SKM-1 treated with dmso at 0.1 percent for 144 hours (cell line): Measurements from ENCODE around the gene AGBL1.
"Not testable (repeated sequence)": the region's sequence is repeated elsewhere in the genome, so short reads cannot be mapped to it uniquely, and the experiment has no call there.

Experiments
- DNase-seq: peaks from one replicate; lab custom pipeline; 2025; ENCODE audit not compliant: unreplicated experiment; lab: John Stamatoyannopoulos, UW

The AGBL1 gene

DNA sequence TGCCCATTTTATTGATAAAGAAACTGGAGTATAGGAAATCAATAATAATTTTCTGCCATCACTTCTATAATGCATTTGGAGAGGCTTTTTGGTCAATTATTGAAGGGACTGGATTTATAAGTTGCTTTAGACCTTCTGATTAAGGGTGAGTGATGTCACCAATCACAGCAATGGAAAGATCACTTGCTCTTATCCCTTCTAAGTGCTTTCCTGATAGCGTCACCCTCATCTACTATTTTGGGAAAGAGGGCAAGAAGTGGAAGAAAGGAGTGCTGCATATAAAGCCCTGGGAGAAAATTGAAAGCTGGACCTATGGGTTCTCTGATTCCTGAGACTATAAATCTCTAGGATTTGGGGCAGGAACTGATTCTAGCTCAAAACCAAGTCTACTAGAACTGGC, 771.3 kb downstream of the AGBL1 start:
- DNase-seq: no peak

DNA sequence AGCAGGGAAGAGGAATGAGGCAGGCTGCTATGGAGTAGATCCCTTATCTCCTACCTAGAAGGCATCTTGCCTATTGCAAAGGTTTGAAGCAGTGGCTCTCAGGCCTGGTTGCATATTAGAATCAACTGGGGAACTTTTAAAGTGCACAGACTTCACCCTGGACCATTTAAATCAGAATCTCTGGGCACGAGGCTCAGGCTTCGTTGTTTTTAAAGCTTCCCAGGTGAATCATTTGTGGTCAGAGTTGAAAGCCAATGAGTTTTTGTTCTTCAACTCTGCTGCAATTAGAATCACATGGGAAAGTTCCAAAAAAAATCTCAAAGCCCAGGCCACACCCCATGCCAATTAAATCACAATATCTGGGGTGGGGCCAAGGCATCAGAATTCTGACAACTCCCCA, 773.1 kb downstream of the AGBL1 start:
- no peak for DNase-seq

DNA sequence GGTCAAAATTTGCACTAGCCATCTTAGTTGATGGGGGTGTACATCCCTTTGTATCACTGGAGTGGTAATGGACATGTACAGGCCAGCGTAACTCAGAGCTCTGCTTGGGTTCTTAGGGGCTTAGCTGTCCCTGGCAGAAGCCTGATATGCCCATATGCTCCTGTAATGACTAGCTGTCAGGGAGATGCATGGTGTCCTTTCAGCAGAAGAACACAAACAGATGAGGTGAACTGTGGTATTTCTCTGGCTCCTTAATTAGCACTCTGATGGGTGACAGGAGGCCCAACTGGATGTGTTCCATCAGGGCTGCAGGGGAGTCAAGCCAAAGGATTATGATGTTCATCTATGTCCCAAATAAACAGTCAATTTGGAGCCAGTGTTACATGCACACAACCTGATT, 774.5 kb downstream of the AGBL1 start:
- no peak for DNase-seq

DNA sequence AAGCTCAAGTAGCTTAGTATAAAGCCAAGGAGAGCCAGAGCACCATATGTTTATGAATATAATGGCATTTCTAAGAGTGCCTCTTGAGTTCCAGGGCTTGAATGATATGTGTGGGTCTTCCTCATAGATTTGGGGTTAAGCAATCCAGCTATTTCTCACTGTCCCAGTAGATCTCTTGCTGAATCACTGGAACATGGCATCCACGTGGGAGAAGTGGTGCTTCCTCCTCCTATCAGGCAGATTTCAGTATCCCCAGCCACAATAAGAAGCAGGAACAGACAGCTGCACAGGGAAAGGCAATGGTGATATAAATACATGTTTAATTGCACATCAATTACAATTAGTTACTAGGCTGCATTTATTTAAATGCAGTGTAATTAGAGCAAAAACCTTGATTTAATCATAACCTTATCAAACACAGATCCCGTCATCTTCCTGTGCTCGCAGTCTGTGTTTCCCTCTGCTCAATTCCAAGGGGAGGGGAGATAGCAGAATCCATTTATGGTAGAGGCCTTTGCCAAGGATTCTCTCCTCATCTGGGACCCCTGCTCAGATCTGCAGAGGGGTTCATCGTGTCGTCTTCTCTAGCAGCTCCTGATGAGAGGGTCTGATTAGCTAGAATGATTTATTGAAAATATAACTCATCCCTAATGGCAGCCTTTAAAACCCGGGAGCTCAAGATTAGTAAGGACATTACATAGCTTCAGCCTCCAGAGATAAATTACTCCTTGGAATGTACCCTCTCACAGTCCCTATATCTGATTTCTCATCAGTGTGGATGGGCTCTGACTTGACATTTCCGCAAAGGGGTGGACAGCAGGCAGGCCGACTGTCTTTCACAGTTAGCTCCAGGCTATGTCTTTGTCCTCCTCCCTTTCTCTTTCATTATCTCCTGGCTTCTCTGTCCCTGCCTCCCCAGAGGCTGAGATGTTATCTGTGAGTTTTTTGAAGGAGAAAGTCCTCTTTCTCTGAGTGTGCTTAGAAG, 775.9 kb downstream of the AGBL1 start:
- no peak for DNase-seq

DNA sequence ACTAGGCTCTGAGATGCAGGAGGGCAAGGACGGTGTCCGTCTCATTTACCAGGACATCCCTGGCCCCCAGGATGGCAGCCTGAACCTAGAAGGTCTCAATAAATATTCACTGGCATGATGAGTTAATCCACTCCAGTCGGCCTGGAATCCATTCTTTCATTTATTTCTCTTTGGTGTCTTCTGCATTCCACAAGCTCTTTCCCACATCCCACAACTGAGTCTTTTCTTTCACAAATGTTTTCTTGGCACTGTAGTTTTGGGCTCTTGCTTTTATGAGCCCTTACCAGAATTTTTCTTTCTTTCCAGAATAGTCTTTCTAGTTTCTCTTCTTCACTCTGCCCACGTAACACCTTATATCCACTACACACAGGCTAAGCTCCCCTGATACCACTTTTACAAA, 778.0 kb downstream of the AGBL1 start:
- DNase-seq: no peak

DNA sequence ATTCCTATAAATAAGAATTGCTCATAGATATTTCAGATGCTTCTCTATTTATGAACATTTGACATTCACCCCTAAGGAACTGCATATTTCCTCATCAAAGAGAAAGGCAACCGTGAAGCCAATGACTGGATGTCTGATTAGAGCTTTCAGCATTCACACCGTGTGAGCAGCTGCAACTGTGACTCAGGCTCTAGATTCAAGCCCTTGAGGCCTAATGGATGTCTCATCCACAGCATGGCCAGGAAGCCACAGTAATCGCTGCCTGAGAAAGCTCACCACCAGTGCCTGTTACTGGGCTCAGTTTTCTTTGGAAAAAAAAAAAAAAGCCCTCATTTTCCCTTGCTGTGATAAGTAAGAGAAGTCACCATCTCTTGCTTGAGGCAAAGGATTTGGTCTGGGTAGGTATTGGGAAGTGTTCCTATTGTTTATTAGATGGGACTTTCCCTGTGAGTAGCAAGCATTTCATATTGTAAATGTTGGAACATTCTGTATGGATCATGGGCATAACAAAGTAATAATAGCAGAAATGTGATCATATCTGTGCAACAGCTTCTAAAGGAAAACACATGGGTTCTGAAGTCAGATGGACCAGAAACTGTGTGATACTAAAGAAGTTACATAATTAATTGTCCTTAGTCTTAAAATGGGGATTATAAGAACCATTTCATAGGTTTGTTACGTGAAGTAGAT, 783.7 kb downstream of the AGBL1 start:
- DNase-seq: no peak

DNA sequence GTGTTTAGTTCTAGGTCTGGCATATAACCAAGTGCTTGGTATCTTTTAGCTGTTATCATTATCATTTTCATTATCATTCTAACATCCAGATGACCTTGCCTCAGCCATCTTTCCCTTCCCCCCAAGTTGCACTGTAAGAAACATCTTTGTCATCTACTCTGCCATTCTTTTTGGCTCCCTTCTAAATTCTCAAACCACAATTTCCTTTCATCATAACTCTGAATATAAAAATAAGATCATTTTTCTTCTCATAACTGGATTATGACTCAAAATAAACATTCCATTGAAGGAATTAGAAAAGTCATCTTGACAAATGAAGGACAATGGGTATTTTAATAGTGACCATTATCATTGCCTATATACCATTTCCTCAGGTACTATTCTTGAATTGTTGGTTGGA, 786.2 kb downstream of the AGBL1 start:
- DNase-seq: no peak

DNA sequence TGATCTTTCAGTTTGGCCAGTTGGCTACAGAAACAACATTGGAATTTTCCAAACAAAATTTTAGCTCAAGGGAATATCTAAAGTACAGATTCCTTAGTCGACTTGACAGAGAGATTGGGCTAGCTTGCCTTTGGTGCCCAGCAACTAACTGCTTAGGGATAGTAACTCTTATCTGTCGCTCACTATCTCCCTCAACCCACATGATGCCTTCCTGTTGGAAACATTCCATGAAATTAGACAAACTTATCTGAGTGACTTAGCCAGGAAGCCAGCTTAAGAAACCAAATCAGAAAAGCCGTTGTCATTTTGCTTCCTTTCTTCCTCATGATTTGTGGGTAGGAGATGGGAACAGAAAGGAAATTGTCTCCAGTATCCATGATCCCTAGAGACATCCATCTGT, 791.2 kb downstream of the AGBL1 start:
- DNase-seq: no peak

DNA sequence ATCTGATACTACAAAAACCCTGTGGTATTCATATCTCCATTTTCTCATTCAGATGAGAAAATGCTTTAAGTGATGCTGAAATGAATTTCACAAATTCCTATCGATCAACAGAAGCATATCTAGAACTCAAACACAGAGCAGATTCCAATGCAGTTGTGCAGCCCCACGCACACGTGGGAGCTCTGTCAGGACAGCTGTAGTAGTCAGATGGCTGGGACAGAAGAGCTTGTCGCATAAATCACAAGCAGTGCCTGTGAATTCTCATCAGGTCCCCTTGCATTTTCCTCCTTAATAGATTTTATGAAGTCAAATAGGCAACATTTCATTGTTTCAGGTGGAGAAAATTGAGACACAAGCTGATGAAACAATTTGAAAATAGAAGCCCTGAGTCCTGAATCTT, 792.3 kb downstream of the AGBL1 start:
- no peak for DNase-seq

DNA sequence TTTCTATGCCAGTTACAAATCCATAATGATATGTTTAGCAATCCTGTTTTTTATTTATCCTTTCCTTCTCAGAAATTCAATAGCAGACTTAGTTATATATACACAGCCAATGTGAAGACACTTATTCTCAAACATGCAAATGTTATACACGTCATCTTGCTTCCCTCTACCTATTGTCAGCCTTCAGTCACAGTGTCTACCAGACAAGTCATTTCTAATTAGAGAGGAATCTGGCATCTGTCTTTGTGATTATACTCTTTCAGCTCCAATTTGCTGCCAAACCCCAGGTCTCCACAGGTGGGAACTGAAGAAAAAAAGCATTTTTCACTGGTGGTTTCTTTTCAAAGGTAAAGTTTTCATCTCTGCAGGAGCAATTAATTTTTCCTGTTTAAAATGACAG, 793.1 kb downstream of the AGBL1 start:
- DNase-seq: no peak

DNA sequence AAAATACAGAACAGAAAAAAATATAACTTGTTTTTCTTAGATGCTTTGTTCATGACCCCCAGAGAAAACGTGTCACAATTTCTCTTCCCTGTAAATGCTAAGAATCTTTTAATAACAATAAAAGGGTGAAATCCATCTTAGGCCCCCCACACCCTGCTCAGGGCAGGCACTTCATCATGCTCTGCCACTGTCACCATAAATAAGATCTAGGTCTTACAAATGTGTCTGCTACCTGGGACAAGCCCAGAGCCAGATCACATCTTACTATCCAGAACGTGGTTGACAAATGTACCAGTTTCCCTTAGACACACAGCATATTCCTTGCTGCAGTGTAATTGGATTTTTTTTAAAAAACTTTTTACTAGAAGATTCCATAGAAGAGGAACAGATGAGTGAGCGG, 795.4 kb downstream of the AGBL1 start:
- no peak for DNase-seq

DNA sequence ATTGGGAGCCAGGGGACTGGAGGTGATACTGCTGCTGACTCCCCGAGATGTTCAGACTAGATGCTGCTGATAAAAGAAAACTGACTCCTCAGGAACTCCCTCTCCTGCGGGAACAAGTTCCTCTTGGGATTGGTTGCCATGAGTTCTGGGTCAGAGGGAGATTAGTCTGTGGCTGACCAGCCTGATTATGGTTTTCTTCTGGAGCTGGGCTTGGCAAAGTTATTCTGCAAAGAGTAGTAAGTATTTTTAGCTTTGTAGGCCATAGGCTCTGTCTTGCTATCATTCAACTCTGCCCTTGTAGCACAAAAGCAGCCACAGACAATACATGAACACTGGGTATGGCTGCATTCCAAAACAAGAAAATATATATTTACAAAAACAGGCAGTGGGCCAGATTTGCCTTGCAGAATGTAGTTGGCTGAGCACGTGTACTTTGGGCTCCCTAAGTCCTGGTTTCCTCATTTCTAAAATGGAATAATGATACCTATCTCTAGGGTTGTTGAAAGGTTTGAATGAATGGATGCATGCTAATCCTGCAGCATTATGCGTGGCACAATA, 796.8 kb downstream of the AGBL1 start:
- no peak for DNase-seq

DNA sequence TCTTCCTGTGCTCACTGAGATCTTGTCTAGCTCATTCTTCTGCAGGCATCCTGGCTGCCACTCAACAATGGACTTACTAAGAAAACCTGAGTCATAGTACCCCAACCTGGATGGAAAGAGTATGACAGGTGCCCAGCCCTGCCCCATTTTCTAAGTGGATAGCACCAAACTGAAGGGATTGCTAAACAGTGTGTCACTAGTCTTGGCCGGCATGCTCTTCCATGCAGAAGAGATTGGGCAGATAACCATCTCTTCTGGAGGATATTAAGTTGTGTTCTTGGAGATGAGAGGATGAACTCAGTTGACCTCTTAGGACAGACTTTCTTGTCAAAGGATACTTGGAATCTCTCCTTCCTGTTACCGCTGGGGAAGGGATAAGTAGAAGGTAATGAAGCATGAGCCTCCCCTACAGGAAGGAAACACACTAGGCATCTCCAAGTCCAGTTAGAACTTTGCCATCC, 797.5 kb downstream of the AGBL1 start:
- no peak for DNase-seq

DNA sequence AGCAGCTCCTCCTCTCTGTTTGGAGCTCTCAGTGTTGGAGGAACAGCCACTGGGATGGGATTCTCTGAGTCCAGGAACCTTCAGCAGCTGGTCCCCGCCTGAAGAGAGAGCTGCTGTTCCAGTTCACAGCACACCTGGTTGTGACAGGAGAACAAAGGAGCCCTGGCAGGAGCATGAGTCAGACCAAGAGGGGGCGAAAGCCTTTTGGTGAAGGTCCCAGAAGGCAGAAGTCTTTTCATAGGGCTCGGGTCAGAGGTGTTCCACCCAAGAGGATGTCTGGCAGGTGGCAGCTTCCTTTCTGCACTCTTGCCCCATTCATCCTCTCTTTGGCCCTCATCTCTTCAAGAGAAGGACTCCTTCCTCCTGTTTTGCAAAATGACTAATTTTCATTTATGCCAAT, 799.2 kb downstream of the AGBL1 start:
- DNase-seq: not testable (repeated sequence)

DNA sequence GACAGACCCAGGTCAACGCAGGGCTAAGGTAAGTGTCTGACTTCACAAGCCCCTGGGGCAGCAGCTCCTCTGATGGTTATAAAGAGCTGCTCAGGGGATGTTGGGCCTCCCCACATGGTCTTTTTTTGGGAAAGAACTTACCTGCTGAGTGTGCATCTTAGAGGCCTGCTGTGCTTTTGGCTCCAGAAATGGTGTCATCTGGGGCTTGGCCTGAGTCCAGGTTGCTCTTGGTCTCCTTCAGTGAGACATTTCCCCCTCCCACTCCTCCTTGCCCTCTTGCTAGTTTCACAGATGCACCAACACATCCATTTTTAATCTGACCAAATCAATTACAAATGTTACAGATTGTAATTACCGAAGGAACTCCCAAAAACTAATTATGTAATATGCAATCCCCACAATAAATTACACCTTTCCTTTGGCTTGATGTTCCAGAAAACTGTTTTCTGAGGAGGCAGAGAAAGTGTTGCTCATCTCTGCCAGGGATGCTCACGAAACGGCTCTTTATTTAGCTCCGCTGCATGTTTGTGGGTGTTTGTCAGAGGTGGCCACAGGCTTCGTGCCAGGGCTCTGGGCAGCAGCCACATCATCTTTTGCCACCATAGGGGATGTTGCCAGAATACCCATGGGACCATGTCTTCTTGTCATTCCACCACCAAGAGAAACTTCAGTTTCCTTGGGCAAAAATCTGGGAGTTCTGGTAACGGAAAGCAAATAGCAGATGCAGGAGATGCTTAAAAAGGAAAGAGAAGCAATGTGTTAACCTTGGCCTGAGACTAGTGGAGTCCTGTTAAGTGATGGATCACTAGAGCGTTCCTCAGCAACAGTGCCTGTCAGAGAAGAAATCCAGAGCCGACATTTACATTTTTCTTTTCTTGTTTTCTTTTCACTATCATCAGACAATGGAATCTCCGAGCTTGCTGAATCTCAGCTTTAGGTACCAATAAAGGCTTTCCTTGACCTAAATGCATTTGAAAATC, 799.9 kb downstream of the AGBL1 start:
- no peak for DNase-seq

DNA sequence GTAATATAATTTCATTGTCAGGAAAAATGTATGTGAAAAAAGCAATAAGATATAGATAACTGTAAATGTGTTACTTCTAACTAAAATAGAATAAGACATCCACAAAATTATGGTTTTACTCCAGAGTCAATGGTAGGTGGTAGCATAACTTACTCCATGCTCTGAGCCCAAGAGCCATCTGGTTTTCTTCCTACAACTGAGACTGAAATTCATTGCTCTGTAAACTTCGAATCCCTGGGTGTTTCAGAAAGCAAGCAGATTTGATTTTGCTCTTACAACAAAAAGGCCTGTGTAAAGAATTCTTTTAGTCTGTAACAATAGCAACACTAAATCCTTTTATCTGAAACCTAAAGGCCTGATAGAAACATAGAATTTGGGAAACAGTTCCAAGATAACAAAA, 805.9 kb downstream of the AGBL1 start:
- no peak for DNase-seq

DNA sequence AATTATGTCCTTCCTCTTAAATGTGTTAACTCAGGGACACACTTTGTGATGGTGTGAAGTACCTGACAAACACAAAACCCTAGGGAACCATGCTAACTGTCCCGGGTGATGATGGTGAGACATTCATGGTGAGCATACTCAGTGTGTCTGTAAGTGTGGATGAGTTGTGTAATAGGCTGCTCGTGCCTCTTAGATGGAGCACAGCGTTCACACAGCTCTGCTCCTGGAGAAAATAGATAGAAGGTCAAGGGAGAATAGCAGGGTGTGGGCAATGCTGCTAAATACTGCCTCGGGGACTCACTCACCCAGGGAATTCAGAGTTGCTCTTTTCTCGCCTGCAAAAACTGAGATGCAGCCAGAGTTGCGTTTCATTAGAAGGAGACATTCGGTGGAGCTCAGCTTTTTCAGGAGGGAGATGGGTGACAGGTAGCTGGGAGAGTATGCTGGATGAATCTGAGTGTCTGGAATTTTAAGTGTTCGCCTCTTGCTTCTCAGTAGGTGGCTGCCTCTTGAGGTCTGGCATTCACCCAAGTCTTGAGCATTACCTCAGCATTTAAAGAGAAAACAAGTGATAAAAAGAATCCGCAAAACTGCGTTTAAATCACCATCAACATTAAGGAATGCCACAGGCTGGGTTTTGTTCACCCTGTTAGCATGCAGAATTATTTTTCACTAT, 813.2 kb downstream of the AGBL1 start:
- DNase-seq: no peak

DNA sequence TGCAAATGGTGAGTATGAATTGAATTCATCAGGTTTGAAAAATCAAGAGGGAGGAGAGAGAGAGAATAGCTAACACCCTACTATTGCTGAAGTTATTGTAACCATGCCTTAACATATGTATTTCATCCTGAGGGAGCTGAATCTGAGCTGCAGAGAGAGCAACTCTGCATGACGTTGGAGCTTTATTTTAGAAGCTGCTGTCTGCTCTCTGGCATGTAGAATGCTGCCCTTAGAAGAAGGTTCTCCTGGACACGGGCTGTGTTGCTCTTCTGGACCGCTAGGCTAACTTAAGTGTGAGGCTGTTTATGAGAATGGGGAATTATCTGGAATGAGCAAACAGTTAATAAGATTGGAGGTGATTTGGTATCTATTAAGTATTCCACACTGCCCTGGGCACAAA, 814.6 kb downstream of the AGBL1 start:
- DNase-seq: no peak

DNA sequence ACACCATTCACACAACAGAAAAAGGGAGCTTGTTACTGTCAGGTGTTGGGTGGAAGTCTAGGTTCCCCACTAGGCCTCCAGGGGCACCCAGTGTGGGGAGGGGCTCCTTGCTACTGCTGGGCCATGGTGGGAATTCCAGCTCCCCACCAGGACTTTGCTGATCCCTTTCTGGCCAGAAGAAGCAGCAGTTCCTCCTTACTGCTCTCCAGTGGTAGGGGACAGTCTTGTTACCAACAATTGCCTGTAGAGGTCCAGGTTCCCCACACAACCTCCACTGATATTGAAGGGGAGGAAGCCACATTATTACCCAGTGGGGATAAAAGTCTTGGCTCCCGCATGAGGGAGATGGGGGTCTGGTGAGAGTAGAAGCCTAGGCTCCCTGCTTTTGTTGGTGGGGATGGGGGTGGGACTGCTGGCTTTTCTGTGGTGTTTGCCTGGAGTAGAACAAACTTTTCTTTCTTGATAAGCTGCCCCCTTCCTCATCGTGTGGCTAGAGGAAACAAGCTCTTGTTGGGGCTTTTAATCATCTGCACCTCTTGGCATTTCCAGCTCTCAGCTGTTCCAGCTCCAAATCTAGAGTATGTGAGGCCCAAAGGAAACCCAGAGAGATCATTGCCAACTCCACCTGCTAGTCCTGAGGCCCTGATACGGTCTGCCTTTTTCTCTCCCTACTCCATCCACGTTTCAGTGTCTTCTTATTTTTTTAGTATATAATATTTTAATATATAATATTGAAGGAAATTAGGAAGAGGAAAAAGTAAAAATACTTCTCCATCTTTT, 824.2 kb downstream of the AGBL1 start:
- no peak for DNase-seq
